HG02938 (cell line): ENCODE results near the gene PCNX3.
A peak's percentile ranks its signal among the peaks of the same experiment; 100 is the strongest.
"Not testable (repeated sequence)": the region's sequence is repeated elsewhere in the genome, so short reads cannot be mapped to it uniquely, and the experiment has no call there.

Experiments
- ATAC-seq: cut with Tn5 transposase; IDR thresholded peaks from one replicate; pipeline ENCODE4 v1.9.1; 2021; ENCODE audit warnings: mild to moderate bottlenecking, moderate library complexity; ENCODE audit not compliant: unreplicated experiment

PCNX3 gene

GRCh38 chr11:65637032-65637557 lies 21.5 kb downstream of the PCNX3 start:
- ATAC-seq, result no peak

DNA sequence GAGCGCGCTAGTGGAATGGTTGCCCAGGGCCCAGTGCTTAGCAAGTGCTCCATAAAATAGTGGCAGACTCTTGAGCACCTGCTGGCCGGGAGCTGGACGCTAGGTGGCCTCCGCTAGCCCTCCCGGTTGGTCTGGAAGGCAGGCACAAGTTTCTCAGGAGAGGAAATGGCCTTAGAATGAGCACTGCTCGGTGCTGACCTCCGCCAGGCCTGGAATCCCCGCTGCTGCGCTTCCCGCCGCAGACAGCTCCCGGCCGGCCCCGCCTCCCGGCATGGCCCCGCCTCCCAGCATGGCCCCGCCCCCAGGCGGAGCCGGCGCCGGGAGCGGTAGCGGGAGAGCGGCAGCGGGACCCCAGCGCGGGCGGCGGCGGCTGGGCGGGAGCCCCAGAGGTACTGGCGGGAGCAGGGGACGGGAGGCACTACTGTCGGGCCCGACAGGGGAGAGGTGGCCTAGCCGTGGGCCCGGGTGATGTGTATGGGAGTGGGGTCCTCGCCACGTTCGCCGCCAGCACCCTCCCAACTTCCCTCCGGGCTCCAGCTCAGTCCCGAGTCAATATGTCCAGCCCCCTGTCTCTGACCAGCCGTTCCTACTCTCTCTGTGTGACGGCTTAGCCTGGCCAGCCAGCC lies 22.3 kb downstream of the PCNX3 start, which contains the start of gene SIPA1:
Gene SIPA1 (plus strand): TSS at position 308 of the 626 bp plus-strand sequence. CDS start 2,821 bp downstream, outside the sequence.
- ATAC-seq, result peak; percentile 33

GRCh38 chr11:65639228-65639597 lies 23.6 kb downstream of the PCNX3 start:
- not testable (repeated sequence) for ATAC-seq

DNA sequence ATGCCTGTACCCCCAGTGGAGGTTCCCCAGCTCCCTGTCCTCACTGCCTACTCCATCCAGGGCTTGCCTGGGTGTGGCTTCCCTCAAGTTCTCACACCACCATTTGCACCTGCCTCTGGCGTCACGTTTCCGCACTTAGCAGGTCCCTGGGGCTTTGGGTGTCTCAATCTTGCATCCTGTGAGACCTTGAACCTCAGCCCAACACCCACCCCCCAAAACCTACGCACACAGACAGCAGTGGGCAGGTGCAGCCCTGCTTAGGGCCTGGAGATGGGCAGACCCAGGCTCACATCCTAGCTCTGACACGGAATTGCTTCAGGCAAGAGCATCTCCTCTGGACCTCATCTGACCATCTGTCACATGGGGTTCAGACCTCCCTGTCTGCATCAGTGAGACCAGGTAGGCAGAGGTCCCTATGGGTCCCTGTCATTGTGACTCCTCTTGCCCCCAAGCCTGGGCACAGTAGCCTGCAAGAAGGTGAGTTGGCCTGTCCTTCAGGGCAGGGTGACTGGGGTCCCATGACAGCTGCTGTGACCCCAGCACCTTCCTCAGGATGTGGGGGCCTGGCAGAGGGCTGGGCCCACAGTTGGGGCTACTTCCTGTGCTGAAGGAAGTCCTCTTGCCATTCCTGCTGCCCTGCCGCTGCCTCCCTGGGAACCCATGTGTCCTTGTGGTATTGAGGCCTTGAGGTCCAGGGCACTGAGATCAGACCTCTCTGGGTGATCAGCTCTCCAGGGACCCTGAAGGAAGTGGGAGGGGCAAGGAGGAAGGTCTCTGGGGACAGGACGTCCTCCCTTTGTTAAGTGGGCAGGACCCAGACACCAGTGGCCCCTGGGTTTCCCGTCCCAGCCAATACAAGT lies 24.3 kb downstream of the PCNX3 start:
- peak; percentile 42 for ATAC-seq

DNA sequence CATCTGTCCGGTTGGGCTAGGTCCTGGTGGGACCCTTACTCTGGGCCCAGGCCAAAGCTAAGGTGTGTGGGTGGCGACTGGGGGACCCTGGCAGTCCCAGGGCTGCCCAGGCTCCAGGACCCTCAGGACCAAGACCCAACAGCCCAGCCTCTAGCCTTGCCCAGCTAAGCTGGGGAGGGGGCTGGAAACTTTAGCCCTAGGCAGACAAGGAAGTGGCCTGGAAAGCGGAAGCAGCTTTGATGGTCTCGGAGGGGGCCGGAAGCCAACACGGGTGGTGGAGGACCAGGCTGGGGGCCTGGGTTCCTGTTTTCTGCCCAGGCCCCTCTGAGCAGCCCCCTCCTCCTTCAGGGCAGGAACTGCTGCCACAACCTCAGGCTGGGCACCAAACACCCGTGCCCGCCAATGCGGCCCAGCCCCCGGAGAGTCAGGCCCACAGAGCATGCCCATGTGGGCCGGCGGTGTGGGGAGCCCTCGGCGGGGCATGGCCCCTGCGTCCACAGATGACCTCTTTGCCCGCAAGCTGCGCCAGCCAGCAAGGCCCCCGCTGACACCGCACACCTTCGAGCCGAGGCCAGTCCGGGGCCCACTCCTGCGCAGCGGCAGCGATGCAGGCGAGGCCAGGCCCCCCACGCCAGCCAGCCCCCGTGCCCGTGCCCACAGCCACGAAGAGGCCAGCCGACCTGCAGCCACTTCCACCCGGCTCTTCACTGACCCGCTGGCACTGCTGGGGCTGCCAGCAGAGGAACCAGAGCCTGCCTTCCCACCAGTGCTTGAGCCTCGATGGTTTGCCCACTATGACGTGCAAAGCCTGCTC lies 25.1 kb downstream of the PCNX3 start:
- no peak for ATAC-seq

GRCh38 chr11:65641297-65642013 lies 25.9 kb downstream of the PCNX3 start:
- ATAC-seq, result no peak

GRCh38 chr11:65642014-65642671 lies 26.6 kb downstream of the PCNX3 start:
- ATAC-seq, result no peak

- no peak for ATAC-seq
Measured at GRCh38 chr11:65643971-65644370, 28.4 kb downstream of the PCNX3 start.

- no peak for ATAC-seq
Measured at GRCh38 chr11:65644837-65645236, 29.3 kb downstream of the PCNX3 start.

- ATAC-seq, result no peak
Measured at GRCh38 chr11:65645710-65646109, 30.1 kb downstream of the PCNX3 start.

DNA sequence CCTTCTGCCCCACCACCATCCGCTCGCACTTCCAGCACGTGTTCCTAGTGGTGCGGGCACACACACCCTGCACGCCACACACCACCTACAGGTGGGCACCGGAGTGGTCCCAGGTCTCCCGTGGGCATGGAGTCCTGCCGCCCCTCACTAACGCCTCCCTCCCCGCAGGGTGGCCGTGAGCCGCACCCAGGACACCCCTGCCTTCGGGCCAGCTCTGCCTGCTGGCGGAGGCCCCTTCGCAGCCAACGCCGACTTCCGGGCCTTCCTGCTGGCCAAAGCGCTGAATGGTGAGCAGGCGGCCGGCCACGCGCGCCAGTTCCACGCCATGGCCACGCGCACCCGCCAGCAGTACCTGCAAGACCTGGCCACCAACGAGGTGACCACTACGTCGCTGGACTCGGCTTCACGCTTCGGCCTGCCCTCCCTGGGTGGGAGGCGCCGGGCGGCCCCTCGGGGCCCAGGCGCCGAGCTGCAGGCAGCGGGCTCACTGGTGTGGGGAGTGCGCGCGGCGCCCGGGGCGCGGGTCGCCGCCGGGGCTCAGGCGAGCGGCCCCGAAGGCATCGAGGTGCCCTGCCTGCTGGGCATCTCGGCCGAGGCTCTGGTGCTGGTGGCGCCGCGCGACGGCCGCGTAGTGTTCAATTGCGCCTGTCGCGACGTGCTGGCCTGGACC lies 30.8 kb downstream of the PCNX3 start:
- no peak for ATAC-seq

GRCh38 chr11:65646958-65647701 lies 31.6 kb downstream of the PCNX3 start:
- ATAC-seq, result no peak

- no peak for ATAC-seq
Measured at GRCh38 chr11:65648997-65649493, 33.5 kb downstream of the PCNX3 start.

DNA sequence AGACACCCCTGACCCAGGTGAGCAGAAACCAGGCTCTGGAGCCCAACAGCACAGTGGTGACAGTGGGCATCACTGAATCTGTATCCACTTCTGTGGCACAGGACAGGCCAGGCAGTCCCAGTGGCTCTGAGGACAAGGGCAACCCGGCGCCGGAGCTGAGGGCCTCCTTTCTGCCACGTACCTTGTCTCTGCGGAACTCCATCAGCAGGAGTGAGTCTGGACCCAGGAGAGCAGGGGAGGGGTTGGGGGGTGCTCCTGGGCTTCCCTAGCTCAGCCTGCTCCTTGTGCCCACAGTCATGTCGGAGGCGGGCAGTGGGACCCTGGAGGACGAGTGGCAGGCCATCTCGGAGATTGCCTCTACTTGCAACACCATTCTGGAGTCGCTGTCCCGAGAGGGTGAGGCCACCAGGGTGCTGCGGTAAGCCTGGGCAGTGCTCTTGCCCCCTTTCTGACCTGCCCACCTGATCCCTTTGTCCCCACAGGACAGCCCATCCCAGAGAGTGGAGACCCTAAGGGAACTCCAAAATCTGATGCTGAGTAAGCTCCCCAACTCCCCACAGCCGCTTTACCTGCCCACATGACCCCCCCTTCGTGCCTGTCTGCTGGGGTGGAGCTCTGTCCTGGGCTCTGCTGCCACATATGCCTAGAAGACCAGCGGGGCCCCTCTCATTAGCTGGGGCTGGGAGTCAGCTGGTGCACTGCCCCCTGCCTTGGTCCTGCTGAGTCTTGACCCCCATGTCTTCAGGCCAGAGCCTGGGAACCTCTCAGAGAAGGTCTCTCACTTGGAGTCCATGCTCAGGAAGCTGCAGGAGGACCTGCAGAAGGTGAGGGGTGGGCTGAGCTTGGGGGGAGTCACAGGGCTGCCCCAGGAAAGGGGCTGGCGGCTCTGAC lies 34.3 kb downstream of the PCNX3 start:
- ATAC-seq, result no peak

DNA sequence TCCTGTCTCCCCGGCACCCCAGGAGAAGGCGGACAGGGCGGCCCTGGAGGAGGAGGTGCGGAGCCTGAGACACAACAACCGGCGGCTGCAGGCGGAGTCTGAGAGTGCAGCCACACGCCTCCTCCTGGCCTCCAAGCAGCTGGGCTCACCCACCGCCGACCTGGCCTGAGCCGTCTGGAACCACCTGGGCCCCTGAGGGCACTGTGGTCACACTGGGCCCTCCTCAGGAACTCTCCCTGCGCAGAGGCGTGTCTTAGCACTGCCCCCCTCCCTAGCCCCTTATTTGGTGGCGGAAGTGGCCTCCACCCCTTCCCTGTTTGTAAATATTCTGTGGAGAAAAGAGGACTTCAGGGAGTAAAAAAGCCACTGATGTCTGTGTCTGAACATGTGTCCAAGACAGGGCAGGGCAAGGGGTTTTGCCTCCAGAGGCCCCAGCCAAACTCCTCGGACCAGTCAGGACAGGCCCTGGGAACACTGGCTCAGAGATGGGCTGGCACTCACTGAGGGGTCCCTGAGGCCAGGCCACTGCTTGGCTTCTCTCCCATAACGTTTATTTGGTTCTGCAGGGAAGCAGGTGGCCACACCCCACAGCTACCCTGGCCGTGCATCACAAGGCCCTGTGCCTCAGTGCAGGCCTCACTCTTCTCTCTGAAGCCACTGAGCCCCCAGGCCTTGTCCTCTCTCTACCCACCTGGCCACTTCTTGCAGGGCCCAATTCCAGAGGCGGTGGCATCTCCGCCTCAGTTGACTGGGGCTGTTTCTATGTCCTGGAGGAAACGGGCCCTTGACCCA lies 35.2 kb downstream of the PCNX3 start:
- ATAC-seq, result no peak

DNA sequence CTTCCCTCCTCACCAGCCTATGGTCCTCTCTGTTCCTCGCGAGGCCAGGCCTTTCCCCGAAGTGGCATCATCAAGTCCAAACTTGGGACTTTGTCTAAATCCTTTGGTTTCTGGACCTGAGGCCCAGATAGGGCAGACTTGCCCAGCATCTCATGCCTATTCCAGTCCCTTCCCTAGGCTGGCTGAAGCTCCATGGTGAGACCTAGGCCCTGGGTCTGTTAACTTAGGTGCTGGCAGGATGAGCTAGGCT lies 35.7 kb downstream of the PCNX3 start:
- ATAC-seq, result no peak
